Right hindlimb (tissue), 1 donor: Measurements from ENCODE around the gene CTLA4.

ENCODE experiments used
- DNase-seq: peaks from one replicate; pipeline ENCODE4 v3.0.0-alpha.2; 2018

Gene CTLA4

DNA sequence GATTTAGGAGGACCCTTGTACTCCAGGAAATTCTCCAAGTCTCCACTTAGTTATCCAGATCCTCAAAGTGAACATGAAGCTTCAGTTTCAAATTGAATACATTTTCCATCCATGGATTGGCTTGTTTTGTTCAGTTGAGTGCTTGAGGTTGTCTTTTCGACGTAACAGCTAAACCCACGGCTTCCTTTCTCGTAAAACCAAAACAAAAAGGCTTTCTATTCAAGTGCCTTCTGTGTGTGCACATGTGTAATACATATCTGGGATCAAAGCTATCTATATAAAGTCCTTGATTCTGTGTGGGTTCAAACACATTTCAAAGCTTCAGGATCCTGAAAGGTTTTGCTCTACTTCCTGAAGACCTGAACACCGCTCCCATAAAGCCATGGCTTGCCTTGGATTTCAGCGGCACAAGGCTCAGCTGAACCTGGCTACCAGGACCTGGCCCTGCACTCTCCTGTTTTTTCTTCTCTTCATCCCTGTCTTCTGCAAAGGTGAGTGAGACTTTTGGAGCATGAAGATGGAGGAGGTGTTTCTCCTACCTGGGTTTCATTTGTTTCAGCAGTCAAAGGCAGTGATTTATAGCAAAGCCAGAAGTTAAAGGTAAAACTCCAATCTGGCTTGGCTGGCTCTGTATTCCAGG, at the start of gene CTLA4:
Gene CTLA4 (plus strand): TSS at position 211 of the 640 bp plus-strand sequence. CDS start 172 bp downstream, at position 383.
- DNase-seq = no peak

DNA sequence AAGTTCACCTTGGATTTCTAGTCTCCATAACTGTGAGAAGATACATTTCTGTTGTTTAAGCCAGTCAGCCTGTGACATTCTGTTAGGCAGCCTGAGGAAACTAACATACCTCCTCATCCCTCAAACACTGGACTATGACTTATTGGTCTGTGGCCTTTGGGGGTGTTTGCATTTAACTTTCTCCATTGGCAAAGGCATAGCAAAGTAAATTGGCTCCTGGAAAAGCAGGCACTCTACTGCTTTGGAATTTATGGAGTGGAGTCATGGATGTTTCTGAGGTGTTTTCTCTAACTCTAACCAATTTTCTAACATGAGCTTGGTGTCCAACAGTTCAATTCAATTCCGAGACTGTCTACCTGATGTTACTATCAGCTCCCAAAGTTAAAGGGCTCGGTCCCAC, 48.9 kb upstream of the CTLA4 start:
- DNase-seq = no peak

GRCh38 chr2:203819434-203820133, 48.0 kb upstream of the CTLA4 start:
- no peak for DNase-seq

DNA sequence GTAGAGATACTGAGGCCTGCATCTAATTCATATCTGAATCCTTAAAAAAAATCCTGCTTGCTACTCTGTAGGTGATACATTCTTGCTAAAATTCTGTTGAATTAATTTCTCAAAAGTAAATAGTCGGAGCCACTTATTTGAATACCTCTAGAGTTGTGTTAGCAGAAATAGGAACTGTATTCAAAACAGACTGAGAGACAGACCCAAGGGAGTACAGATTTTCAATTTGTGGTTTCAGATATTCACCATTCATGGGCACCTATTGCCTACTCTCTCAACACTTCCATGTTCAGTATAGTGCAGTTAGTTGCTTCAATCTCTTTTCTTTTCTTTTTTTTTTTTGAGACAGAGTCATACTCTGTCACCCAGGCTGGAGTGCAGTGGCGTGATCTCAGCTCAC, 46.6 kb upstream of the CTLA4 start:
- DNase-seq = no peak

DNA sequence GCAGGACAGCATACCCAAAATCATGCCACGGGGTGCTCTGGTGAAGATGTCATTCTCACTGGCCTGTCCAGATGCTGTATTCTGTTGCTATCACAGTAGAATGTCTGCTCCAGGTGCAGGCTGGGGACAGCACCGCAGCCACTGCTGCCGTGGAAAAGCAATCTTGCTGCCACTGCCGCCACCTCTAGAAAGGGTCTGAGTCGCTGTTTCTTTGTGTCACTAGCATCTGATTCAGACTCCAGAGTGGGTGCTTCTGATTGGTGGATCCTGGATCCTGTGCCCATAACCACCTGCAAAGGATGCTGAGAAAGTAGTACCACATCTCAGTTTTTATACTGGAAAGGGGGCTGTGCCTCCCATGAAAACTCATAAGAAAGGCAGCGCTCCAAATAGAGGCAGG, 45.3 kb upstream of the CTLA4 start:
- DNase-seq = no peak

DNA sequence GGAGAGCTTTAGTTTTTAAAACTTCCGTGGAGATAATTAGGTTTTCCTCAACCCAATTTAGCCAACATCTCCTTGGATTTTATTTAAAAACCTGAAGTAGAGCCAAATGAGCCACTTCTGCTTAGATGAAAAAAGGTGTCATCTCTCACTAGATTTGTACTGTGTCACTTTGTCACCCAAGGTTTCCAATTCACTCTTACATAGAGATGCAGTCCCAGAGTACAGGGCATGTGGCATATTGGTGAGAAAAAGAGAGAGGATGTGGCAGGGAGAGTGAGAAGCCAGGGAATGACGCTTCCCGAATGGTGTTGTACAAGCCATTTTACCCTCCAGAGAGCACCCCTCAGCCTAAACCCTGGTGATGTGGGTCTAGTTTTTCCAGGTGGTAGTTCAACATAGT, 44.4 kb upstream of the CTLA4 start:
- DNase-seq = no peak

GRCh38 chr2:203824057-203824456, 43.5 kb upstream of the CTLA4 start:
- no peak for DNase-seq

- DNase-seq = no peak
These were observed 43.0 kb upstream of the CTLA4 start for GRCh38 chr2:203824603-203825002.

- DNase-seq = no peak
These were observed 40.9 kb upstream of the CTLA4 start for GRCh38 chr2:203826704-203827103.

DNA sequence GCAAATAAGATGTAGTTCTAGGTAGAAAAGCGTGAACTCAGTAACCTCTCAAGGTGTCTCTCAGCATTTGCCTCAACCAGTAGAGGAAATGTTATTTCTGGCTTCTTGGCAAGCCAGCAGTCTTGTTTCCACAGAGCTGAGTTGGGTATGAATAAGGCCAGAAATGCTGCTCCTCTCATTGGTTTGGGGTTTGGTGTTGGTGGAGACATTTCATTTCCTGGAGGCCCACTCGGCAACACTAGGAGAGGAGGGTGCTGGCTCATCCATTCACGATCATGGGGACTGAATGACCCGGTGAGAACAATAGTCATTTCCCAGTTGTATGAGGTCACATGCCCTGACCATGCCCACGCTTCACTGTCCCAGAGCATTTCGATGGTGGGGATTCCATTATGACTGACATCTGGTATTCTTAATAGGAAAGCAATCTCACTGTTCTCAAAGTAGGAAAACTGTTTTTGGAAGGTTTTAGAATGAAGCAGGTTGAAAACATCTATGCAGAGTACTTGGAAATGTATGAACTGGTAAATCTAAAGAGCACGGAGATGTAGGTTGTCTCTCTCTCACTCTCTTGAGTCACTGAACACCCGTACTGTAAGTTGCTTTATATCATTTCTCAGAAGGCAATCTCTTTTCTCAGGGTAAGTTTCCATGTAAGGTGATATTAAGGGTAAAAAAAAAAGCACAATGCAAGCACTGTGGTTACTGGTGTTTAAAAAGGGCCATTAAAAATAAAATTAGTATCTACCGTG, 37.1 kb upstream of the CTLA4 start:
- DNase-seq = no peak

- no peak for DNase-seq
These were observed 32.2 kb upstream of the CTLA4 start for GRCh38 chr2:203835420-203835819.

- DNase-seq = no peak
These were observed 31.4 kb upstream of the CTLA4 start for GRCh38 chr2:203835892-203836800.

- no peak for DNase-seq
These were observed 26.8 kb upstream of the CTLA4 start for GRCh38 chr2:203840655-203841205.

GRCh38 chr2:203841654-203842053, 25.9 kb upstream of the CTLA4 start:
- DNase-seq = no peak

- DNase-seq = no peak
These were observed 25.2 kb upstream of the CTLA4 start for GRCh38 chr2:203842373-203842772.

- DNase-seq = no peak
These were observed 21.0 kb upstream of the CTLA4 start for GRCh38 chr2:203846490-203847105.

DNA sequence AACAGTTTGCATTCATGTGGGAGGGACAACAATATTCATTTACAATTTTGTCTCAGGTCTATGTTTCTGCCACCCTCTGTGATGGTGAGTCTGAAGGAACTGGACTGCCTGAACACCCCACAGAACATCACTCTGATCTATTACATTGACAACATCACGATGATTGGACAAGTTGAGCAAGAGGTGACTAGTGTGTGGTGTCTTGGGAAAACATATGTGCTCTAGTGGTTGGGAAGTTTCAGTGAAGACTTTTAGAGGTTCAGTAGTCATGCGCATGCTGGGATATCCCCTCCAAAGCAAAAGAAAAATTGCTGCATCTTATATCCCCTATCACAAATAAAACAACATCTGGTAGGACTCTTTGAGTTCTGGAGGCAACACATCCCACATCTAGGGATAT, 18.6 kb upstream of the CTLA4 start:
- DNase-seq = no peak

DNA sequence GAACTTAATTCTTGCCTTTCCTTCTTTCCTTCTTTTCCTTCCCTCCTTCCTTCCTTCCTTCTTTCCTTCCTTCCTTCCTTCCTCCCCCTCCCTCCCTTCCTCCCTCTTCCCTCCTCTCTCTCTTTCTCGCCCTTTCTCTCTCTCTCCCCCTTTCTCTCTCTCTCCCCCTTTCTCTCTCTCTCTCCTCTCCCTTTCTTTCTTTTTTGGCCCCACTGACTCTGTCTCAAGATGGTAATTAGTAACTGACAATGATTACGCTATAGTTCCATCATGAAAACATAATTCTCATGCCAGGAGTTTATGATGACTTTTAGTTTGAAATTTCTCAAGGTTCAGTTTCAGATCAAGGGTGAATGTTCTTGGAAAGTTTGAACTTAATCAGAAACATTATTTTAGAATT, 14.8 kb upstream of the CTLA4 start:
- no peak for DNase-seq

DNA sequence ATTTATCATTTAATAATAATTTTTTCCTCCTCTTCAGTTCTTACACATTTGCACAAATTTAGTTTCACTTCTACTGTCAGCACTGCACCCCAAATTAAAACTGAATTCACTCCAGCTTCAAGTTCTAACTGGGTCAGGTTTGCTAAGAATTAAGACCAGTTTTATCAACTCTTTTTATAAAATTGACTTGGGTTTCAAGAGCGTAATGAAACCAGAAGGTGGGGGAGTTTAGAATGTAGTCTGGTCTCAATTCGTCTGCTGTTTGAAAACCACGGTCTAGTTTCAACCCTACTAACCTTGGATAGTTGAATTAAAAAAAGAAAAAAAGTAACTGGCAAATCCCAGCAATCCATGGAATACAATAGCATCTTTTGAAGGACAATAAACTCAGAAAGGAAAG, 14.3 kb upstream of the CTLA4 start:
- no peak for DNase-seq

DNA sequence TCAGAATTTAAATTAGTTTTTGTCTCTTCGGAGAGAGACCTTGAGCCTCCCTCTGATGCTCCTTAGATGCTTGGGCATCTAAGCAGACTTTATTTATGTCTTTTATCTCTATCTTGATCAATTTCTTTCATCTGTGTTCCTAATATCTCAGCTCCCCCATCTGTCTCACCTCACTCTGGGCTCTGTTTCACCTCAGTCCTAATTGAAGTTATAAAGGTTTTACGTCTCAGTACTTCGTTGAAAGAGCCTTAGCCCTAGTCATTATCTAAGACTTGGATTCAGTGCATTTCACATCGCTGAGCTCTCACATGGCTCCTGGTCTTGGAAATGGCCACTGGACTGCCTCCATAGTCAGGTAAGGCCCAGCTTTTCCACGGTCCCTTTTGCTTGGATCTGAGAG, 13.8 kb upstream of the CTLA4 start:
- no peak for DNase-seq

- no peak for DNase-seq
These were observed 12.3 kb upstream of the CTLA4 start for GRCh38 chr2:203855274-203855673.

DNA sequence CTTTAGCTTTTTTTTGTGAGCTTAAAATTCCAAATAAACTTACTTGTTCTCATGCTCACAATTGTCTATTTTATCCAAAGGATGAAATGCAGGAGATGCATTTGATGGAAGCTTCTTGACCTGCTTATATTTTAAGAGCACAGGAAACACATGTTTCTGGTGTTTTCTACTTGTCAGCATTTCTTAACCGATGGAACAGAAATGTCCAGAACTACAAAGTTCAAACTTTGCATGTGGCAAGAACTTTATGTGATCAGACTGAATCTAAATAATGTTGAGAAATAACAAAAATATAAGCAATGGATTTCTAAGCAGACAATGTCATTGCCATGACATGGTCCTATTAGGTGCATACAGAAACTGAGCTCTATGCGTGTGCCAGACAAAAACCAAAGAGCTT, 9.9 kb upstream of the CTLA4 start:
- no peak for DNase-seq
